HEK293 (cell line): ENCODE results near the gene PPIL4.

ENCODE experiments used
- CTCF ChIA-PET: fragments of 350-600 bp; formaldehyde crosslinking; extraction: SDS; loops from one replicate; lab custom pipeline; 2021; ENCODE audit warnings: antibody characterized with exemption; lab: Yijun Ruan, JAX
- POLR2A ChIA-PET: fragments of 300-600 bp; formaldehyde crosslinking; extraction: SDS; loops from one replicate; lab custom pipeline; 2020; ENCODE audit warnings: antibody characterized with exemption, inconsistent platforms; lab: Yijun Ruan, JAX
- H3K27ac ChIP-seq: fragments of 200-500 bp; sonication (Bioruptor generic); 2 replicates; pipeline ENCODE4 v1.5.1; 2014; ENCODE audit warnings: low read depth, low read length, control low read depth, inconsistent platforms; ENCODE audit errors: extremely low read depth
- H3K36me3 ChIP-seq, 2 experiments: fragments of 200-500 bp in 1 of 2; sonication (Bioruptor generic) in 1 of 2; 1 replicate in 1 of 2; 2 replicates in 1 of 2; pipeline ENCODE4 v1.5.1; 2014 to 2017; ENCODE audit warnings: inconsistent platforms in 2 of 2, low read length in 2 of 2; ENCODE audit not compliant: control insufficient read depth in 2 of 2, insufficient read depth in 1 of 2
- H3K4me1 ChIP-seq: fragments of 200-500 bp; sonication (Bioruptor generic); 2 replicates; pipeline ENCODE4 v1.5.1; 2014; ENCODE audit warnings: mild to moderate bottlenecking, low read length, inconsistent platforms; ENCODE audit not compliant: control insufficient read depth, insufficient read depth
- H3K4me3 ChIP-seq: 2 replicates; pipeline ENCODE4 v1.5.1; 2011; ENCODE audit warnings: low read depth, mild to moderate bottlenecking, control low read depth, low read length, moderate library complexity
- H3K9me3 ChIP-seq: fragments of 200-500 bp; sonication (Bioruptor generic); 2 replicates; pipeline ENCODE4 v1.5.1; 2014; ENCODE audit warnings: low read depth, low read length, inconsistent platforms; ENCODE audit not compliant: control insufficient read depth, insufficient read depth
- CTCF ChIP-seq: fragments of 450-650 bp; formaldehyde crosslinking; IDR thresholded peaks from 2 replicates; pipeline ENCODE4 v1.5.1; 2016; ENCODE audit warnings: missing biosample characterization, missing genetic modification characterization
- MEIS1 ChIP-seq: sonication (generic); formaldehyde crosslinking; IDR thresholded peaks from 2 replicates; pipeline ENCODE4 v1.8.1; 2022; ENCODE audit warnings: missing genetic modification reagents, mild to moderate bottlenecking, borderline replicate concordance
- SCRT1 ChIP-seq: fragments of 450-650 bp; formaldehyde crosslinking; IDR thresholded peaks from 2 replicates; pipeline ENCODE4 v1.5.1; 2016; ENCODE audit warnings: missing biosample characterization, missing genetic modification characterization, borderline replicate concordance
- SCRT2 ChIP-seq: fragments of 450-650 bp; formaldehyde crosslinking; IDR thresholded peaks from 2 replicates; pipeline ENCODE4 v1.5.1; 2016; ENCODE audit warnings: missing biosample characterization, missing genetic modification characterization
- TCF7L2 ChIP-seq: IDR thresholded peaks from 2 replicates; pipeline ENCODE4 v1.6.1; 2011; ENCODE audit warnings: low read depth, mild to moderate bottlenecking, inconsistent platforms, low read length, moderate library complexity, borderline replicate concordance
- TRIM28 ChIP-seq: IDR thresholded peaks from 2 replicates; pipeline ENCODE4 v1.6.1; 2011; ENCODE audit warnings: low read length, control low read depth, borderline replicate concordance
- TSHZ1 ChIP-seq: fragments of 450-650 bp; formaldehyde crosslinking; IDR thresholded peaks from 2 replicates; pipeline ENCODE4 v1.5.1; 2016; ENCODE audit warnings: missing biosample characterization, missing genetic modification characterization, borderline replicate concordance
- ZNF114 ChIP-seq: fragments of 450-650 bp; formaldehyde crosslinking; IDR thresholded peaks from 2 replicates; pipeline ENCODE4 v1.5.0; 2017; ENCODE audit warnings: missing biosample characterization, missing genetic modification characterization
- ZNF133 ChIP-seq: fragments of 450-650 bp; formaldehyde crosslinking; IDR thresholded peaks from 2 replicates; pipeline ENCODE4 v1.5.1; 2016; ENCODE audit warnings: missing biosample characterization, missing genetic modification characterization
- ZNF335 ChIP-seq: fragments of 450-650 bp; formaldehyde crosslinking; conservative IDR thresholded peaks from 2 replicates; pipeline ENCODE4 v1.5.1; 2016; ENCODE audit warnings: missing biosample characterization, missing genetic modification characterization
- ZNF514 ChIP-seq: fragments of 450-650 bp; formaldehyde crosslinking; IDR thresholded peaks from 2 replicates; pipeline ENCODE4 v1.5.1; 2016; ENCODE audit warnings: missing biosample characterization, missing genetic modification characterization
- ZNF548 ChIP-seq: fragments of 450-650 bp; formaldehyde crosslinking; IDR thresholded peaks from 2 replicates; pipeline ENCODE4 v1.5.1; 2016; ENCODE audit warnings: missing biosample characterization, missing genetic modification characterization
- ZNF561 ChIP-seq: fragments of 450-650 bp; IDR thresholded peaks from 2 replicates; pipeline ENCODE4 v1.5.1; 2018; ENCODE audit warnings: missing biosample characterization, missing genetic modification characterization, borderline replicate concordance
- ZNF585B ChIP-seq: fragments of 450-650 bp; formaldehyde crosslinking; IDR thresholded peaks from 2 replicates; pipeline ENCODE4 v1.5.1; 2016; ENCODE audit warnings: missing biosample characterization, missing genetic modification characterization
- ZNF623 ChIP-seq: fragments of 450-650 bp; formaldehyde crosslinking; IDR thresholded peaks from 2 replicates; pipeline ENCODE4 v1.5.1; 2016; ENCODE audit warnings: missing biosample characterization, missing genetic modification characterization
- ZNF776 ChIP-seq: fragments of 450-650 bp; formaldehyde crosslinking; IDR thresholded peaks from 2 replicates; pipeline ENCODE4 v1.5.0; 2017; ENCODE audit warnings: missing biosample characterization, missing genetic modification characterization, borderline replicate concordance
- TF ChIP-seq, protein P1 (sequence below): fragments of 450-650 bp; formaldehyde crosslinking; IDR thresholded peaks from 2 replicates; pipeline ENCODE4 v1.5.1; 2016; ENCODE audit warnings: missing biosample characterization, missing genetic modification characterization, low read depth

Gene PPIL4

GRCh38 chr6:149560736-149561135 lies 14.9 kb upstream of the PPIL4 start:
- Histone ChIP-seq H3K9me3 (no peaks in the 10 kb centered on the region), H3K4me1 (peaks cover 15% of the 10 kb centered on the region; the same call in 1 of the 2 replicates), H3K27ac (no peak overlapping the region), H3K36me3 (no peaks in the 10 kb centered on the region), H3K4me3 (no peak overlapping the region)
- peak; percentile 20; the same call in 1 of the 2 replicates for TF ChIP-seq CTCF (tag by site-specific recombination)
- no peak for TF ChIP-seq ZNF514
- peak; percentile 40 for TF ChIP-seq ZNF335
- POLR2A ChIA-PET: interaction anchor here (0.7 to 1.0 kb wide), 2 partner anchors 9 to 15 kb away, joined by 3 read pairs; partner anchors contain the start of gene PPIL4
- CTCF ChIA-PET: interaction anchor here (0.8 to 1.7 kb wide), 7 partner anchors 9 to 67 kb away, joined by 3 to 8 read pairs (median 4); partner anchors contain the start of gene PPIL4

DNA sequence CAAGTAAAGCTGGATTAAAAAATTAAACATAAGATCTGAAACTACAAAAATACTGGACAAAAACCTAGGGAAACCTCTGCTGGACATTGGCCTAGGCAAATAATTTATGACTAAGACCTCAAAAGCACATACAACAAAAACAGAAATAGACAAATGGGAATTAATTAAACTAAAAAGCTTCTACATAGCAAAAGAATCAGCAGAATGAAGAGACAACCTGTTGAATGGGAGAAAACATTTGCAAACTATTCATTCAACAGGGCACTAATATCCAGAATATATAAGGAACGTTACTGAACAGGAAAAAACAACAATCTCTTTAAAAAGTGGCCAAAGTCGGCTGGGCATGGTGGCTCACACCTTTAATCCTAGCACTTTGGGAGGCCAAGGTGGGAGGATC lies 13.5 kb upstream of the PPIL4 start:
- no peak overlapping the region for H3K27ac ChIP-seq
- TF ChIP-seq ZNF548 (tag by site-specific recombination): no peak
- TF ChIP-seq ZNF561 (tag by site-specific recombination): no peak
- no peak for TF ChIP-seq TSHZ1 (tag by site-specific recombination)
- TF ChIP-seq, protein P1, sequence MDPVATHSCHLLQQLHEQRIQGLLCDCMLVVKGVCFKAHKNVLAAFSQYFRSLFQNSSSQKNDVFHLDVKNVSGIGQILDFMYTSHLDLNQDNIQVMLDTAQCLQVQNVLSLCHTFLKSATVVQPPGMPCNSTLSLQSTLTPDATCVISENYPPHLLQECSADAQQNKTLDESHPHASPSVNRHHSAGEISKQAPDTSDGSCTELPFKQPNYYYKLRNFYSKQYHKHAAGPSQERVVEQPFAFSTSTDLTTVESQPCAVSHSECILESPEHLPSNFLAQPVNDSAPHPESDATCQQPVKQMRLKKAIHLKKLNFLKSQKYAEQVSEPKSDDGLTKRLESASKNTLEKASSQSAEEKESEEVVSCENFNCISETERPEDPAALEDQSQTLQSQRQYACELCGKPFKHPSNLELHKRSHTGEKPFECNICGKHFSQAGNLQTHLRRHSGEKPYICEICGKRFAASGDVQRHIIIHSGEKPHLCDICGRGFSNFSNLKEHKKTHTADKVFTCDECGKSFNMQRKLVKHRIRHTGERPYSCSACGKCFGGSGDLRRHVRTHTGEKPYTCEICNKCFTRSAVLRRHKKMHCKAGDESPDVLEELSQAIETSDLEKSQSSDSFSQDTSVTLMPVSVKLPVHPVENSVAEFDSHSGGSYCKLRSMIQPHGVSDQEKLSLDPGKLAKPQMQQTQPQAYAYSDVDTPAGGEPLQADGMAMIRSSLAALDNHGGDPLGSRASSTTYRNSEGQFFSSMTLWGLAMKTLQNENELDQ (tag by site-specific recombination): no peak
- TF ChIP-seq ZNF585B (tag by site-specific recombination): no peak
- peak; percentile 90 for TF ChIP-seq SCRT2 (tag by site-specific recombination)
- no peak for TF ChIP-seq ZNF114
- no peak for TF ChIP-seq ZNF623
- TF ChIP-seq TCF7L2: no peak
- peak; percentile 82 for TF ChIP-seq SCRT1 (tag by site-specific recombination)
- ChIA-PET CTCF (interaction anchor here (1.1 to 1.7 kb wide), 2 partner anchors 10 to 34 kb away, joined by 4 read pairs; no protein-coding TSS in a partner anchor), POLR2A (no interaction called here)
- H3K36me3 ChIP-seq: no peaks in the 10 kb centered on the region
- no peak overlapping the region for H3K4me3 ChIP-seq
- H3K9me3 ChIP-seq: no peaks in the 10 kb centered on the region
- peaks cover 12% of the 10 kb centered on the region; the same call in 1 of the 2 replicates for H3K4me1 ChIP-seq

GRCh38 chr6:149558029-149558428 lies 12.2 kb upstream of the PPIL4 start:
- H3K27ac ChIP-seq: no peak overlapping the region
- H3K36me3 ChIP-seq: no peaks in the 10 kb centered on the region
- TF ChIP-seq ZNF133 (tag by site-specific recombination): peak; percentile 93
- no peak for TF ChIP-seq TRIM28
- no peak for TF ChIP-seq ZNF776 (tag by site-specific recombination)
- TF ChIP-seq MEIS1 (CRISPR knock-in tag): no peak
- TF ChIP-seq, all 188 proteins: peak for 1
- no peaks in the 10 kb centered on the region for H3K9me3 ChIP-seq
- no peaks in the 10 kb centered on the region for H3K4me1 ChIP-seq
- POLR2A ChIA-PET: no interaction called here
- CTCF ChIA-PET: no interaction called here
- H3K4me3 ChIP-seq: no peak overlapping the region
